GM18909 (cell line): ENCODE data around the gene CXCR6.
A peak's percentile ranks its signal among the peaks of the same experiment; 100 is the strongest.
"Not testable (repeated sequence)": the region's sequence is repeated elsewhere in the genome, so short reads cannot be mapped to it uniquely, and the experiment has no call there.

ENCODE experiments used
- ATAC-seq: cut with Tn5 transposase; IDR thresholded peaks from one replicate; pipeline ENCODE4 v1.9.1; 2021; ENCODE audit warnings: mild to moderate bottlenecking; ENCODE audit not compliant: unreplicated experiment, poor library complexity

The CXCR6 gene

GRCh38 chr3:45985532-45986302, 42.5 kb downstream of the CXCR6 start:
- no peak for ATAC-seq

- no peak for ATAC-seq
These were observed 43.2 kb downstream of the CXCR6 start for GRCh38 chr3:45986303-45986982.

DNA sequence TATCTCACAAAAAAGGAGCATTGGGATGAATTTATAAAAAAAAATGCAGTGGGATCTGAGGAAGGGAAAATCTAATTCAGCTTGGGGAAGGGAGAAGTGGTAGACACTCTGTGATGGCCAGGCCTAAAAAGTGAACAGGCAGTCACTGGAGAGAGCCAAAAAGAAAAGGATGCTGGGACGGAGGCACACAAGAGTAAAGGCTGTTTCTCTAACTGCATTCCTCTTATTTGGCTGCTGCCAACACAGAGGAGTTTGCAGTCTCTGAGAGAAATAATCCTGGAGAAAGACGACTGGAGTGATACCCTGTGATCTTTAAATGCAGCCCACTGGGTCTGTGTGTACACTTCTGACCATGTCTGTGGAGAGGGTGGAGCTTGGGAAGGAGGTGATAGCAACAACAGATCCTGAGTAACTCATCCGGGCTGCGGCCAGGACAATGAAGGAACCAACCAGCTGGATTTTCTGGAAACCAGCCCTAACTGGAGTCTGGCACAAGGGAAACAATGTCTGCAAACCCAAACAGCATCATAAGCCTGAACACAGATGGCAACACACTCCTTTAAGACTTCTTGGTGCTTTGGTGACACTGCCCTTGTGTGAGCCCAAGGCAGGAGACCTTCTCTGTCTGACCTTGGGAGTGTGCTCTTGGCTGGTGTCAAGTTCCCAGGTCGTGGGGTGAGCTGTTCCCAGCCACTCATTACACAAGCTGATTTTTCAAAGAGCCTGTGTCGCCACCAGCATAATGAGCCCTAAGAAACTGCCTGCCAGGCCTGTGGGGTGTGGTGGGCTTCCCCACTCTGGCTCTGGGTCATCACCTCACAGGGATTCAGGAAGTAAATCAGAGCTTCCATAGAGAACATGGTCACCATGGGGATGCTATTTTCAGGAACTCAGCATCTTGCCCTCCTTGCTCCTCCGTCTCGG, 44.4 kb downstream of the CXCR6 start:
- no peak for ATAC-seq

- ATAC-seq, result no peak
These were observed 45.1 kb downstream of the CXCR6 start for GRCh38 chr3:45988362-45988761.

- no peak for ATAC-seq
These were observed 45.5 kb downstream of the CXCR6 start for GRCh38 chr3:45988804-45989203.

DNA sequence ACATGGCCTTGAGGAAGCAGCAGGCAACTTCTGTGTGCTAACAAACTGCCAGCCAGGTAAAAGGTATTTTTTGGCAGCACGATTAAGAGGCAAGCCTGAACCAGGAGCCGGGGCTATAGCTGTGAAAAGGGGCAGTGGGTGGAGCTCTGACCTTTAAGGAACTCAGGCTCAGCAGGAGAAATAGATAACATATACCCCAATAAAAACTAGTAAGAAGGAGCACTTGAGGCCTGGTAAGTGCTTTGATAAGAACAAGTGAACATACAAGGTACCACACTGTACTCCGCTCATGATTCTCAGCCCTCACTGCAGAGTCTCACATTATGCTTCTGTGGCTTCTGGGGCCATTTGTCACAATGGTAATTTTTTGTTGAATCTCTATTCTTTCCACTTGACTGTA, 46.9 kb downstream of the CXCR6 start:
- ATAC-seq, result no peak

GRCh38 chr3:45991341-45991740, 48.1 kb downstream of the CXCR6 start:
- ATAC-seq, result no peak

GRCh38 chr3:45992133-45992729, 49.0 kb downstream of the CXCR6 start:
- ATAC-seq, result no peak

DNA sequence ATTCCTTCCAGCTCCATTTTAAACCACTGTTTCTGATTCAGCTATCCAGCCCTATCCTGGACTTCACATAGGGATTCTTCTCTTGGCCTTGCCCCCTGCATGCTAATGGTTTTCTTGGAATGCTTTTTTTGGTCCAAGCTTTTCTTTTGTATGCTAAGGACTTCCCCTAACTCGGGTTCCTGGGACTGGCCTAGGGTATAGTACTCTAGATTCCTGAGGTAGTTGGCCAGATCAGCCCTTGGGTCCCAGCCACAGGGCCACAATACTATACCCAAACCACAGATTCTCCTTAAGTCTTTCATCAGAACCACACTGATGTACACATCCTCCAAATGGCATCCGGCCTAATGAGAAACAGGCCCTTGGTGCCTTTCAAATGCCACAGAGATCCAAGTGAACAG, 49.6 kb downstream of the CXCR6 start:
- no peak for ATAC-seq

GRCh38 chr3:45993421-45994027, 50.3 kb downstream of the CXCR6 start:
- ATAC-seq, result no peak

GRCh38 chr3:45994419-45995235, 51.4 kb downstream of the CXCR6 start:
- peak; percentile 14 for ATAC-seq

DNA sequence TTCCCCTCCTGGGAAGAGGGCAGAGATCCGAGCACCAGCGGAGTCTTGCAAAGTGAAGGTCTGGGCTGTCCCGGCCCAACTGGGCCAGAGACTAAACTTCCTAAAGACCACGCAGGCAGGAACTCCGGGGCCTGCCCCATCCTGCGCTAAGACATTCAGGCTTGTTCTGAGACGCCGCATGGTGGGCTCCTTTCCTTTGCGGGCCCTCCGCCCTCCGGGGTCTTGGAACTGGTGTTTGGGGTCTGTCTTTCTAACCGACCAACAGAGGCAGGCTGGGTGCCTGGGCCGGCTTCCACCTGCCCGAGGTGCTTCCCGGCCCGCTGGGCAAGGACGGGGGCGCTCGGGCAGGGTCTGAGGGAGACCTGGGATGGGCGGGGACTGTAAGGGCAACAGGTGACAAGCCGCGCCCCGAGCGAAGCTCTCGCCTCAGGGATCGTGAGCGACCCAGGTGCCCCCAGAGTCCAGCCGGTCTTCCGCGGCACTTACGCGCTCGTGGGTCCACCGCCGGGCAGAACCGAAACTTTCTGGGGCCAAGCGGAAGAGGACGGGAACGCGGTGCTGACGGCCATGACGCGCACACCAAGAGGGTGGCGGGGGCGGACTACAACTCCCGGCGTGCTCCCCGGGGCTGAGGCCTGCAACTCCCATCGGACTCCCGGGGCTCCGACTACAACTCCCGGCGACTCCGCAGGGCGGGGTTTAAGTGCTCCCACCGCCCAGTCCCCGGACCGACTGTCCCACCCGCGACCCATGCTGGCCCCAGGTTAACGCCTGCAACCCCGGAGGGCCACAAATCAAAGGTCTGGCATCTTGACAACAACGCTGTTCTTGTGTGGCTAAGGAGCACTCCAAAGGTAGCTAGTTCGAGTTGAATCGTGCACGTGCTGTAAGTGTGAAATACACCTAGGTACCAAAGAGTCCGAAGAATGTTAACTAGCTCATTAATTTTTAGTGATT, 52.2 kb downstream of the CXCR6 start, which contains the start of gene FYCO1:
Gene FYCO1, minus strand, starts transcription at position 589 of the 957 bp plus-strand sequence. CDS start 10,914 bp downstream, outside the sequence.
- peak; percentile 86 for ATAC-seq

DNA sequence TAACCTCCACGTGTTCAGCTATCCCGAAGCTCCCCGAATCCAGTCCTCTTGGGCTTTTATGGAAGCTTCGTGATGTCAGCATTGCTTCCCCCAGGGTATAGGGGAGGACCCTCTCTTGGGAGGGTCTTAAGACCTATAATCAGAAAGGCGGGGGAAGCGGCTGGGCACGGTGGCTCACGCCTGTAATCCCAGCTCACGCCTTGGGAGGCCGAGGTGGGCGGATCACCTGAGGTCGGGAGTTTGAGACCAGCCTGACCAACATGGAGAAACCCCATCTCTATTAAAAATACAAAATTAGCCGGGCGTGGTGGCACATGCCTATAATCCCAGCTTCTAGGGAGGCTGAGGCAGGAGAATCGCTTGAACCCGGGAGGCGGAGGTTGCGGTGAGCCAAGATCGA, 54.2 kb downstream of the CXCR6 start:
- ATAC-seq, result not testable (repeated sequence)

- ATAC-seq, result no peak
These were observed 54.7 kb downstream of the CXCR6 start for GRCh38 chr3:45997942-45998341.
